Measurements from ENCODE around the gene CDCA3.
"Not testable (repeated sequence)": the region's sequence is repeated elsewhere in the genome, so short reads cannot be mapped to it uniquely, and the experiment has no call there.

Gene CDCA3

DNA sequence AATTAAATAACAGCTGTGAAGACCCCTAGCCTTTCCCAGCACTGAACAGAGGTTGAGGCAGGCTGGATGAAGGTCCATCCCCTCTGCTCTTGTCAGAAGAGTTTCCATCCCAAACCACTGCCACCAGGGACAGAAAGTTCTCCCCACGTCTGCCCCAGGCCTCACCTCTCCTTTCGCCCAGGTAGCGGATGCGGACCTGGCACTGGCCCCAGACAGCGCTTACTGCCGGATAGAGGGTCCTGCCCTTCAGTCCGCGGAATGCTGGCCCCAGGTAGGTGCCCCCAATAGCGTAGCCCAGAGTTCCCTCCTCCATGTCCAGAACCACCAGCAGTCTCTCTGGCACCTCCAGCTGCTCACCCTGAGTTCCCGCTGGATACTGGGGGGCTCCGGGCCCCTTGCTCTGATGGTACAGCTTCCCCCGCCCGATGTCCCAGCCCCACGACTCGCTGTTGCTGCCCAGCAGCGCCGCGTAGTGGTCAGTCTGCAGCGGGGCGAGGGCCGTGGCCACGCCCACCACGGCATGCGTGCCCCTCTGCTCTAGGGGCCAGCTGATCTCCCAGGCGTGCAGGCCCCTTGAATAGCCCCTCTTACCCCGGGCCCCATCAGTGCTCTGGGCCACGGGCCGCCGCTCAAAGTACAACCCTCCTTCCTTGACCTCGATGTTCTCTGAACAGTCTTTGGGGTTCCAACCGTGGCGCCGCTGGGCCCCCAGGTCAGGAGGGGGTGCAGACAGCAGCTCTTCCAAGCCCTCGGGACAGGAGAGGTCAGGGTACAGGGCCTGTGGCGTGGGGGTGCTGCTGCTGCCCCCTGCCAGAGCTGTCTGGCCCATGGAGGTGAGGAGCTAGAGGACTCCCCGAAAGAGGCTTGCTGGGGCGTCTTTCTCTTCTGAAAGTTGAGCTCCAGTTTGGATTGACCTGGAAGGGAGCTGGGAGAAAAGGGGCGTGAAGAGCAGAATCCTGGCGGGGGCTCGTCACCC, 21.3 kb upstream of the CDCA3 start:
- DNase-seq = peak; percentile 63 to 86

DNA sequence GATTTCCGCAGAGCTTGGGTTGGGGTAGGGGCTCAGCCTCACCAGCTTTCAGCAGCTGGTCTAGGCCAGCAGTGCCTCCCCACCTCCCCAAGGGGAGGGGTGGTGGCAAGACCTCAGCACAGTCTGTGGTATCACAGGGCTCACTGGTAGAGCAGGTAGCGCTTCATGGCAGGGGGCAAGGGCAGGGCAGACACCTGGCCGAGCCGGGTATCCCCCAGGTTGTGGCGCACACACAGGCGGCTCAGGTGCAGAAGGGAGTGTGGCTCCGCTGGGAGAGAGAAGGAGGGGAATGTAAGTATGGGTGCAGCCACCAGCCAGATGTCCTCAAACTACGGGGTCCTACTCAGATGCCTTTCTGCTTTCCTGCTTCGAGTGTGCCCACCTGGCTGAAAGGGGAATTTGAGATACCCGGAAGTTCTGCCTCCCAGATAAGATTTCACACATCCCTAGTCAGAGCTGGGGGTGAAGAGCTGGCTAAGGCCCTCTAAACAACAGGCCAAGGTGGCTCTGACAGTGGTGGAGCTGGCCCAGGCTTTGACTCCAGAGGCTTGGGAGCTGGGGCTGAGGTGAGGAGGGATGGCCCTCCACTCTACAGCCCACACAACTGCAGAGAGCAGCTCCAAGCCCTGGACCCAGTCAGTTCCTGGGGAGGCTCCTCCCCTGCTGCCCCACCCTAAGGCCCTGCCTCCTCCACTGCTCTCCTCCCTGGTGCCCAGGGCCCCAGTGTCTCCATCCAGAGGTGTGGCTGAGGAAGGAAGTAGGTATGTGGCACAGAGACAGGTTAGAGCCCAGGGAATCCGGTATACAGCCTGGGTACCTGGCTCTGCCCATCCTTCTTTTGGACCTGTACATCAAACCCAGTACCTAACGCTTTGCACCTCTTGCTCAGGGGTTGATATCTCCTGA, 20.2 kb upstream of the CDCA3 start:
- DNase-seq = no peak

DNA sequence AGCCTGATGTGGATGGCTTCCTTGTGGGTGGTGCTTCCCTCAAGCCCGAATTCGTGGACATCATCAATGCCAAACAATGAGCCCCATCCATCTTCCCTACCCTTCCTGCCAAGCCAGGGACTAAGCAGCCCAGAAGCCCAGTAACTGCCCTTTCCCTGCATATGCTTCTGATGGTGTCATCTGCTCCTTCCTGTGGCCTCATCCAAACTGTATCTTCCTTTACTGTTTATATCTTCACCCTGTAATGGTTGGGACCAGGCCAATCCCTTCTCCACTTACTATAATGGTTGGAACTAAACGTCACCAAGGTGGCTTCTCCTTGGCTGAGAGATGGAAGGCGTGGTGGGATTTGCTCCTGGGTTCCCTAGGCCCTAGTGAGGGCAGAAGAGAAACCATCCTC, 19.2 kb upstream of the CDCA3 start:
- DNase-seq = not testable (repeated sequence)

DNA sequence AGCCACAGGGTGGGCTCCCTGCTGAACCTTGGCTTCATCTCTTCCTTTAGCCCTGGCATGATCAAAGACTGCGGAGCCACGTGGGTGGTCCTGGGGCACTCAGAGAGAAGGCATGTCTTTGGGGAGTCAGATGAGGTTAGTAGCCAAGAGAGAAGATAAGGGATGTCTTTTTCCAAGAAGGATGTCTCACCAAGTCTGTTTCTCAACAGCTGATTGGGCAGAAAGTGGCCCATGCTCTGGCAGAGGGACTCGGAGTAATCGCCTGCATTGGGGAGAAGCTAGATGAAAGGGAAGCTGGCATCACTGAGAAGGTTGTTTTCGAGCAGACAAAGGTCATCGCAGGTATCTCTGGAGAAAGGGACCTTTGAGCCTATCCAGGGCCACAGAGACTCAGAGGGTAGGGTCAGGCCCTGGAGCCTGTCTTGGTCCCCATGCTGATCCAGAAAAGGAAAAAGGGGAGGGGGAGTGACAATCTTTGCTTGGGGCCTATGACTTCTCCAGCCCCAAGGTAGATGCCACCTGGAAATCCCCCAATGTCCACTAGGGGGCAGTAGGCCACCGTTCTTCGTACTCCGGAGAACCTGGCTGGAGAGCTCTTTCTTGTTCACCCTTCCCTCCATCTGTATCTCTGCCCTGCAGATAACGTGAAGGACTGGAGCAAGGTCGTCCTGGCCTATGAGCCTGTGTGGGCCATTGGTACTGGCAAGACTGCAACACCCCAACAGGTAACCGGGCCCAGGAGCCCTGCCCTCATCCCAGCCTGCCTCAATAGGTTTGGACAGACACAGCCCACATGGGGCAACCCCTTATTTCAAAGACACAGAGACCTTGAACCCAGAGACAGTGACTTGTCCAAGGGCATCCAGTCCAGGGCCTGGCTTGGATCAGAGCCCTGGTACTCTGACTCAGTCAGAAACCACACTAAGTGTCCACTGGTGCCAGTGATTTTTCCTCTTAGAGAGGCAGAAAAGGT, 18.2 kb upstream of the CDCA3 start:
- peak; percentile 41 to 84 for DNase-seq

DNA sequence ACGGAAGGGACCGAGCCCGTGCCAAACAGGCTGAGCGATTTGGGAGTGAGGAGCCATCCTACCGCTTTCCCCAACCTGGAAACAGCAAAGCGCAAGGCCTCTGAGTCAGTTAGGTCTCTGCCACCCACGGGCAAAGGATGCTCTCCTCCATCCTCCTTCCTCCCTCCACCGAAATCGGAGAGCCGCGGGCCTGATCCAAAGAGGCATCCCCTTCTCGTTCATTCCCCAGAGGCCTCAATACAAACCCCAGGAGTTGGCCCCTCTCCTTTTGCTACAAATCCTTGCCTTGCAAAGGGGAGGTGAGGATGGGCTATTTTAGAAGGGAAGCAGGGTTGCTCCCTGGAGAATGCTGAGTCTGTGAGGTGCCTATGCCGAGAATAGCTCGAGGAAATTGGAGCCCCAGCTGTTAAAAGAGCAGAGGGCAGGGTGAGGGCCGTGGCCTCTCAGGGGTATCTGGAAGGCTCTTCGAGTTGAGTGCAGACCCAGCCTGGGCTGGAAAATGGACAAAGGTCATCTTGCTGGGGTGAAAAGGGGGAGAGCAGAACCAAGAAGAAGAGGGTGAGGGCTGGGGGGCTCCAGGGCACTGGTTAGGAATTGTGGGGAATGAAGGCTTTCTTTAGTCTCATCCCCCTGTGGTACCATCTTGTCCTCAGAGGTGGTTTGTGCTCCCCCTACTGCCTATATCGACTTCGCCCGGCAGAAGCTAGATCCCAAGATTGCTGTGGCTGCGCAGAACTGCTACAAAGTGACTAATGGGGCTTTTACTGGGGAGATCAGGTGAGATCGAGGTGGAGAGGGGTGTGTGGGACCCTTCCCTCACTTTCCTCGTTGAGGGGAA, 17.3 kb upstream of the CDCA3 start:
- no peak for DNase-seq

DNA sequence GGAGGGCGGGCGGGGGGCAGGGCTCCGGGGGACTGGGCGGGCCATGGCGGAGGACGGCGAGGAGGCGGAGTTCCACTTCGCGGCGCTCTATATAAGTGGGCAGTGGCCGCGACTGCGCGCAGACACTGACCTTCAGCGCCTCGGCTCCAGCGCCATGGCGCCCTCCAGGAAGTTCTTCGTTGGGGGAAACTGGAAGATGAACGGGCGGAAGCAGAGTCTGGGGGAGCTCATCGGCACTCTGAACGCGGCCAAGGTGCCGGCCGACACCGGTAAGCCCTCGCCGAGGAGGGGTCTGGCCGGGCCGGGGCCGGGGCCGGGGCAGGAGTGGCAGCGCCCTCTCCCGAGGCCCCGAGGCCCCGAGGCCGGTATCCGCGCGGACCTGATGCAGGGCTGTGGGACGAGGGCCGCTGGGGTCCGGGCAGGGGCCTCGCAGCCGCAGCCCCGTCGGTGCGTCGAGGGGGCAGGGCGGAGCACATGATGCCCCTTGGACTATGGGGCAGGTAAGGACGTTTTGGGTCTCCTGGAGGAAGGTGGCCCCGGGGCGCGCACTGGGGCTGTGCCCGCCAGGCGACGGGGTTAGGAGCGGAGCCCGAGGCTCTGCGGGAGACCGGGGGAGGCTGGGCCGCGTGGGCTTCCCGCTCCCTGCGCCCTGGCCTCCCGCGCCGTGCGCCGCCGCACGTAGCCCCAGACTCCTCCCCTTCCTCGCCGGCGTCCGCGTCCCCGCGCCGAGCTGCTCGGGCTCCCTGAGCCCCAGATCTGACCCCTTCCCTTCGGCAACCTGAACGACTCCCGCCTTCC, 16.5 kb upstream of the CDCA3 start, which contains the start of gene TPI1:
TSS of gene TPI1 (plus strand) at position 119 of the 798 bp plus-strand sequence. CDS start at position 155, 36 bp downstream.
- peak; percentile 63 to 92 for DNase-seq

DNA sequence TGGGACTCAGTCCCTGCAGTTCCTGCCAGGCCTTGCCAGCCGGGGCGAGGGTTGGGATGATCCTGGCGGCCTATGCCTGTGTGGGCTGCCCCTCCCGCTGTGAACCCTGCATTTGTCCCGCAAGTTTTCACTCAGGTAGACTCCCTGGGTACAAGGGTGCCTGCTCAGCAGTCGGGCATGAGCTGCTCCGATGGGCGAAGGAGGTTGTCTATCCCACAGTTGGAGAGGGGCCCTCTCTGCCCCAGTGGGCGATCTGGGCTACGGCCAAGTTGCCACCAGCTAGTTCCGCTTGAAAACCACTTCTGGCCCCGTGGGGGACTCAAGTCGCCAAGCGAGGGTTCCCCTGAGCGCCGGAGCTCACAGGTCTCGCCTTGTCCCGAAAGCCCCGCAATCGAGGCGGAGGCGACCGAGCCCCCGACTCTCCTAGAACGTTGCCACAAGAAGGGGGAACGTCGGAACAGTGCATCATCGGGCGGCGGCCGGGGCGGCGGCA, 15.9 kb upstream of the CDCA3 start:
- DNase-seq = peak in 1 of 2 experiments; percentile 81

DNA sequence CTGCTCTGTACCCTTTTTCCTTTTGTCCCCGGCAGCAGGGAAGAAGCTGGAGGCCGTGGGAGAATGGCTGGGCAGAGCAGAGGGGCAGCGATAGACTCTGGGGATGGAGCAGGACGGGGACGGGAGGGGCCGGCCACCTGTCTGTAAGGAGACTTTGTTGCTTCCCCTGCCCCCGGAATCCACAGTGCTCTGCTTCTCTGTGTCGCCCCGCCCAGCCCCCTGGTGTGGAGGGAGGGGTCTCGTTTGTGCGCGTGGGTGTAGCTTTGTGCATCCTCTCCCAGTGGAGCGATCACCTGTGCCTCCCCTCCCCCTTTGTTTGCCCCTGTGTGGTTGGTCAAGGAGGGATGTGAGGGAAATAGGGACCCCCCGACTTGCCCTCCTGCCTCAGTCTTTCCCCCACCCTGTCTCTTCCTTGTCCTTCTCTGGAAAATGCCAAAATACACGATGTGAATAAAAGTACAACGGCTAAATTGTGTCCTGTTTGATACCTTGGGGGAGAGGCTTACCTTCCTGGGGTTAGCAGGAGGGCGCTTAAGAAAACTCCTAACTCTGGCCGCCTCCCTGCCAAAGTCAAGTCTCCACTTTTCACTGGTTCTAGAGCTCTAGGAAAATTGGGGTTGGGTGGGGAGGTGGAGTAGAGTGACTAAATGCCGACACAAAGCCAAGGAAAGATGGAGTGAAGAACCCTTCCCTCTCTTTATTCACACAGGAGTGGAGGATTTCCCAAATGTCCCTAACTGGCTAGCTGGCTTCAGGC, 15.3 kb upstream of the CDCA3 start:
- DNase-seq = no peak

DNA sequence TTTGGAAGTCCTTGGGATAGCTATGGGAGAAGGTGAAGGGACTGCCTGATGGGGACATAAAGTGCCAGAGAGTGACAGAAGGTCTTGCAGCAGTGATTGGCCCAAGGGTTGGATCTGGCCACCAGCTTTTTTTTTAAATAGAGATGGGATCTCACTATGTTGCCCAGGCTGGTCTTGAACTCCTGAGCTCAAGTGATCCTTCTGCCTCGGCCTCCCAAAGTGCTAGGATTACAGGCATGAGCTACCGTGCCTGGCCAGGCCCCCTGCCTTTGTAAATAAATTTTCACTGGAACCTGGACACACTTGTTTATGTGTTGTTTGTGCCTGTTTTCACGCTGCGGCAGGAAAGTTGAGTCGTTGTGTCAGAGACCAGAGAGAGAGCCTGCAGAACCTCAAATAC, 14.2 kb upstream of the CDCA3 start:
- DNase-seq = not testable (repeated sequence)

DNA sequence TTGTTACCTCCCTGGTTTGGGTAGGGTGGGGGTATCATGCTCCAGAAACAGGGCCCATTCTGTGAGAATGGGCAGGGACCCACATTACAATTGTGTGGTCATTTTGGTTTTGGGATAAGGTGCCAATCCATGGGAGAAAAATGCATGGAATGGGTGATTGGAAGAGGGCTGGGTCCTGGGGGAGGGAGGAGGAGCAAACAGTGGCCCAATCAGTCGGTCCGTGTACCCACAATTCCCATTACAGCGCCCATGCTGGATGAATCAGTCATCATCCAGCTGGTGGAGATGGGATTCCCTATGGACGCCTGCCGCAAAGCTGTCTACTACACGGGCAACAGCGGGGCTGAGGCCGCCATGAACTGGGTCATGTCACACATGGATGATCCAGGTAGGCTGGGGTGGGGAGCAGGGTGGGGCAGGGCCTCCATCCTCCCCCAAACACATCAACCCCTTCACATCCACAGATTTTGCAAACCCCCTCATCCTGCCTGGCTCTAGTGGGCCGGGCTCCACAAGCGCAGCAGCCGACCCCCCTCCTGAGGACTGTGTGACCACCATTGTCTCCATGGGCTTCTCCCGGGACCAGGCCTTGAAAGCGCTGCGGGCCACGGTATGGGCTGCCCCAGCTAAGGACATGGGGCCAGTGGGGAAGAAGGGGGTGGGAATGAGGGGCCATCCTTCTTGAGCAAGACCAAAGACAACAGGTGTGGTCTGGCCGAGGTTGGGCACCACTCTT, 12.7 kb upstream of the CDCA3 start:
- no peak for DNase-seq

DNA sequence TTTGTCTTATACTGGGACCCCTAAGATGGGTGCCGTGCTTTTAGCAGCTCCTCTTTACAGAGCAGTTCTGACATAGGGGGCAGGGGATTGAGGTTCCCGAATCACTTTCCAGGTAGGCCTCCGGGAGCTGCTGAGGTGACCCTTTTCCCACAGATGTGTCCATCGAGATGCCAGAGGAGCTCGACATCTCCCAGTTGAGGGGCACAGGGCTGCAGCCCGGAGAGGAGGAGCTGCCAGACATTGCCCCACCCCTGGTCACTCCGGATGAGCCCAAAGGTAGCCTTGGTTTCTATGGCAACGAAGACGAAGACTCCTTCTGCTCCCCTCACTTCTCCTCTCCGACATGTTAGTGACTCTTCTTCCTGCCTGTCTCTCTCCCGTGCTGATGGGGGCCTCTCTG, 11.9 kb upstream of the CDCA3 start:
- DNase-seq = no peak

DNA sequence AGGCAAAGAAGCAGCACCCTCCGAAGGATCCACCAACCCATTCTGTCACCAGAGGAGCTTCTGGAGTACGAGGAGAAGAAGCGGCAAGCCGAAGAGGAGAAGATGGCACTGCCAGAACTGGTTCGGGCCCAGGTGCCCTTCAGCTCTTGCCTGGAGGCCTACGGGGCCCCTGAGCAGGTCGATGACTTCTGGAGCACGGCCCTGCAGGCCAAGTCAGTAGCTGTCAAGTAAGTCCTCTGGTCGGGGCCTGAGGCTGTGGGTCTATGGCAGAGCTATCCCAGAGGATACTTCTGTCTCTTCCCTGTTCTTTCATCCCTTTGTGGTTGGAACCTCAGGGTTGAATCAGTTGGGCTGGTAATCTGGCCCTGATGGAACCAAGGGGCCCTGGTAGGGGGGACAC, 10.3 kb upstream of the CDCA3 start:
- no peak for DNase-seq

DNA sequence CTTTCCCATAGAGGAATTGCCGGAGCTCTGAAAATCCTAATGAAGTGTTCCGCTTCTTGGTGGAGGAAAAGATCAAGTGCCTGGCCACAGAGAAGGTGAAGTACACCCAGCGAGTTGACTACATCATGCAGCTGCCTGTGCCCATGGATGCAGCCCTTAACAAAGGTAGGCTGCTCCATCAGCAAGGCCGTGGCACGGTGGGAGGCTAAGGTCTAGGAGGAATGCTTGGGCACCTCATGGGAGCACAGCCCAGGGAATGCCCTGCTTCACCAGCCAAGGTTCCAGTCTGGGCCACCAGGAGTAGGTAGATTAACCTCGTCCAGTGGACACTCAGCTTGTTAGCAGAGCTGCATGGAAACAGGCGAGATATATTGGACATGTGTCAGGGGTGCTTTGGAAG, 9.9 kb upstream of the CDCA3 start:
- DNase-seq = no peak

DNA sequence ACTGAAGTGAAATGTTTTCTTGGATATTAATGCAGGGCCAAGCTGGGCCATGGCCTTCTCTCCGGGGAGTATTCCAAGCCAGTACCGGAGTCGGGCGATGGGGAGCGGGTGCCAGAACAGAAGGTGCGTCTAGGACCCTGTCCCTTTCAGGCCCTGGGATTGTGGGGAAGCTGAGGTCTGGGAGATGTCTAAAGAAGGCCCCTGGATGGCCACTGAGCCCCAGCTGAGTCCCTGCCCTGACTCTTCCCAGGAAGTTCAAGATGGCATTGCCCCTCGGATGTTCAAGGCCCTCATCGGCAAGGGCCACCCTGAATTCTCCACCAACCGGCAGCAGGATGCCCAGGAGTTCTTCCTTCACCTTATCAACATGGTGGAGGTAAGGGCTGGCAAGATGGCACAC, 9.0 kb upstream of the CDCA3 start:
- no peak for DNase-seq

DNA sequence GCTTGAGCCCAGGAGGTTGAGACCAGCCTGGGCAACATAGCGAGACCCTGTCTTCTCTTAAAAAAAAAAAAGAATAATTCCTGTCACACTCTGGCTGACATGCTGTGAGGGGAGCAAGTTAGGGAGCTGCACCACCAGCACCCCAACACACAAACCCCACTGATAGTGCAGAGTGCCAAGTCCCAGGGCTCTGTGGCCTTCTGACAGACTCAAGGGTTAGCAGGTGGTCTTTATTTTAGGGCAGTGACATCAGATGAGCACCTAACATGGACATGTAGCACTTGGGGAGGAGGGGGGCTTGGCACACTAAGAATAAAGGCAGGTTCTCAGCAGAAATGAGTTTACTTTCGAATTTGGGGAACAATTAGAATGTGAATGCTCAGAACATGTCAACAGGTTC, 7.7 kb upstream of the CDCA3 start:
- DNase-seq = no peak

DNA sequence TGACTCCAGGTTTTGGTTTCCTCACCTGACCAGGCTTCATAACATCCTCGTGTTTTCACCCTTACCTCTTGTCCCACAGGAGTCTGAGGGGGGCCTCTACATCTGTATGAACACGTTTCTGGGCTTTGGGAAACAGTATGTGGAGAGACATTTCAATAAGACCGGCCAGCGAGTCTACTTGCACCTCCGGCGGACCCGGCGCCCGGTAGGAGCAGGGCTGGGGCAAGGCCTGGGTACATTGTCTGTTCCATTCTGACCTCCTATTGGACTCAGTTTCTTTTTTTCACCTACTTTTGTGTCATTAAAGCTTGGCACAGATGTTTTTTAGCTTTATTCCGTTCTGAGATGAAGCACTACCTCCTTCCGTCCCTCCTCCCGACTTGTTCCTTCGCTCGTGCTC, 4.2 kb upstream of the CDCA3 start:
- no peak for DNase-seq

DNA sequence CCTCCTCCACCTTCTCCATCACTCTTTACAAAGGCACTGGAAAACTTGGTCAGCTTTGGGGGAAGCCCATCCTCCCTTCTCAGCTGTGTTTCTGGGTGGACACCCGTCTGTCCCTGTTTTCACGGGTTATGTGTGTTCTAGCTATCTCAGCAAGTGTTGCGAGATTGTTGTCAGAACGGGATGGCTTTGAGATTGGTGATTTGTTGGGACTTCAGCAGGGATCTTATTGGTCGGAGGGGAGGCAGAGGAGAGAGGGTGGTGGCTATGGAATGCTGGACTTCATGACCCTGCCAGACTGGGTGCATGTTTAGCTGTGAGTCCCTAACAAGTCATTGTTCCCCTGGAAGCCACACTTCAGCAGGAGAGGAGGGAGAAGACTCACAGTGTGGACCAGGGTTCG, 3.0 kb upstream of the CDCA3 start:
- DNase-seq = no peak

DNA sequence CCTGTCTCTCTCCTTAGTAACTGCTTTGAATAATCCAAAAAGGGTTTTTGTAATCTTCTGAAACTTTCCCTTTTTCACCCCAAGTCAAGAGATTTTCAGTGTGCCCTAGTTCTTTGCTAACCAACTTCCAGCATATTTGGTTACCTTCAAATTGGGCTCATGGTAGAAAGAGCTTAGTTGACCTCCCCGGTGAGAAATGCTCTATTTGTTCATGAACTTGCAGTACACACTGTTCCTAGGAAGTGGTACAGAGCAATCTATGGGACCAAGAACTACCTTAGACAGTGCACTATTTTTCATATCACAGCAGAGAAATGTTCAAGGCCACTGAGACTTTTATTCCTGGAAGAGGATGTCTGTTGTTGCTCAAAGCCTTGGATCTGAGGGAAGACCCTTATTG, 2.5 kb upstream of the CDCA3 start:
- DNase-seq = no peak
